Lung microvascular endothelial cell (primary cell): ENCODE measurements around the gene GPR82. TPM values are rescaled to one million over a fixed set of nuclear protein-coding genes. Genes with fewer than 3 reads are reported as not detected.
"Not testable (repeated sequence)": the region's sequence is repeated elsewhere in the genome, so short reads cannot be mapped to it uniquely, and the experiment has no call there.

Experiments used
- DNase-seq, 2 donors: peaks; one replicate each; pipeline versions ENCODE4 v3.0.0 to v3.0.0-alpha.2; 2010; ENCODE audit warnings: low read depth in 2 of 2
- total RNA-seq: library from RNA; depleted of rRNA; stranded (reverse); fragments of >200 nt; gene quantifications from 2 replicates; pipeline ENCODE4 v1.2.1, GENCODE V29; 2014

Gene GPR82
- total RNA-seq, 1 donor from 2014 or later = not detected

- no peak for DNase-seq
These were observed 5.3 kb upstream of the GPR82 start for GRCh38 chrX:41718481-41719235.

GRCh38 chrX:41719610-41720009, 4.4 kb upstream of the GPR82 start:
- not testable (repeated sequence) for DNase-seq

- no peak for DNase-seq
These were observed 3.7 kb upstream of the GPR82 start for GRCh38 chrX:41720125-41720779.

- DNase-seq = no peak
These were observed 2.4 kb upstream of the GPR82 start for GRCh38 chrX:41721590-41721989.

- no peak for DNase-seq
These were observed 1.8 kb upstream of the GPR82 start for GRCh38 chrX:41722214-41722613.

- DNase-seq = no peak
These were observed 964 bp upstream of the GPR82 start for GRCh38 chrX:41722816-41723618.

GRCh38 chrX:41728125-41728524, 4.1 kb downstream of the GPR82 start:
- DNase-seq = no peak

- no peak for DNase-seq
These were observed 6.1 kb downstream of the GPR82 start for GRCh38 chrX:41730081-41730480.

GRCh38 chrX:41732260-41732659, 8.3 kb downstream of the GPR82 start:
- no peak for DNase-seq

- no peak for DNase-seq
These were observed 10.0 kb downstream of the GPR82 start for GRCh38 chrX:41733939-41734338.

GRCh38 chrX:41734530-41734929, 10.5 kb downstream of the GPR82 start:
- DNase-seq = peak; percentile 26 to 45

GRCh38 chrX:41737065-41737464, 13.1 kb downstream of the GPR82 start:
- DNase-seq = no peak

GRCh38 chrX:41739871-41740270, 15.9 kb downstream of the GPR82 start:
- no peak for DNase-seq

- DNase-seq = no peak
These were observed 26.7 kb downstream of the GPR82 start for GRCh38 chrX:41750716-41751115.

GRCh38 chrX:41758401-41758800, 34.4 kb downstream of the GPR82 start:
- peak in 1 of 2 donors; percentile 71 for DNase-seq

- peak; percentile 52 to 53 for DNase-seq
These were observed 35.8 kb downstream of the GPR82 start for GRCh38 chrX:41759817-41760216.

GRCh38 chrX:41761169-41761568, 37.2 kb downstream of the GPR82 start:
- no peak for DNase-seq

- no peak for DNase-seq
These were observed 37.7 kb downstream of the GPR82 start for GRCh38 chrX:41761702-41762101.

GRCh38 chrX:41779030-41779564, 55.1 kb downstream of the GPR82 start:
- DNase-seq = peak; percentile 27 to 65
